Neural crest cell (in vitro differentiated cells): ENCODE results near the gene KCNJ4. TPM values are rescaled to one million over a fixed set of nuclear protein-coding genes. Genes with fewer than 3 reads are reported as not detected.
A peak's percentile ranks its signal among the peaks of the same experiment; 100 is the strongest.

Experiments used
- DNase-seq: peaks from one replicate; pipeline ENCODE4 v3.0.0; 2021; ENCODE audit warnings: low read depth, mixed read lengths, low spot score
- H3K27ac Mint-ChIP-seq: one replicate; pipeline ENCODE4 v1.8.0; 2021; ENCODE audit warnings: mild to moderate bottlenecking, mixed read lengths; ENCODE audit not compliant: unreplicated experiment
- H3K27me3 Mint-ChIP-seq: 2 replicates; pipeline ENCODE4 v1.8.0; 2021; ENCODE audit warnings: low read depth, mild to moderate bottlenecking, mixed read lengths
- H3K36me3 Mint-ChIP-seq: 2 replicates; pipeline ENCODE4 v1.8.0; 2021; ENCODE audit warnings: low read depth, mild to moderate bottlenecking, mixed read lengths
- H3K4me1 Mint-ChIP-seq: 2 replicates; pipeline ENCODE4 v1.8.0; 2021; ENCODE audit warnings: mixed read lengths
- H3K4me3 Mint-ChIP-seq: one replicate; pipeline ENCODE4 v1.8.0; 2021; ENCODE audit warnings: mild to moderate bottlenecking, mixed read lengths
- H3K9me3 Mint-ChIP-seq: 2 replicates; pipeline ENCODE4 v1.8.0; 2021; ENCODE audit warnings: mixed read lengths
- CTCF ChIP-seq: fragments of 200-600 bp; sonication (generic); conservative IDR thresholded peaks from 2 replicates; pipeline ENCODE4 v1.5.0; 2021; ENCODE audit warnings: antibody characterized with exemption, mild to moderate bottlenecking
- total RNA-seq: library from RNA; stranded (reverse); gene quantifications from 2 replicates; pipeline ENCODE4 v1.2.1, GENCODE V29; 2021

The KCNJ4 gene
- total RNA-seq, 1 donor from 2014 or later: 4.4 TPM

- H3K4me1 Mint-ChIP-seq: peaks cover 26% of the 10 kb centered on the region
- H3K36me3 Mint-ChIP-seq: peaks cover 56% of the 10 kb centered on the region
- no peak overlapping the region for H3K4me3 Mint-ChIP-seq
- H3K9me3 Mint-ChIP-seq: no peaks in the 10 kb centered on the region
- H3K27ac Mint-ChIP-seq: peak overlapping the region; percentile 70
- TF ChIP-seq CTCF: no peak
- H3K27me3 Mint-ChIP-seq: no peaks in the 10 kb centered on the region
- no peak for DNase-seq
Measured at GRCh38 chr22:38481871-38482332, 26.9 kb upstream of the KCNJ4 start.

GRCh38 chr22:38481162-38481870, 26.3 kb upstream of the KCNJ4 start:
- Mint-ChIP-seq H3K27ac (no peak overlapping the region), H3K4me1 (peaks cover 26% of the 10 kb centered on the region), H3K27me3 (no peaks in the 10 kb centered on the region), H3K36me3 (peaks cover 52% of the 10 kb centered on the region), H3K9me3 (no peaks in the 10 kb centered on the region), H3K4me3 (peak overlapping the region; percentile 5)
- DNase-seq: no peak
- no peak for TF ChIP-seq CTCF

GRCh38 chr22:38479096-38479837, 24.3 kb upstream of the KCNJ4 start:
- Mint-ChIP-seq H3K36me3 (peaks cover 38% of the 10 kb centered on the region), H3K27ac (peak overlapping the region; percentile 8), H3K27me3 (no peaks in the 10 kb centered on the region), H3K9me3 (no peaks in the 10 kb centered on the region), H3K4me3 (peak overlapping the region; percentile 29), H3K4me1 (peaks cover 26% of the 10 kb centered on the region)
- no peak for DNase-seq
- no peak for TF ChIP-seq CTCF

GRCh38 chr22:38477585-38477984, 22.6 kb upstream of the KCNJ4 start:
- TF ChIP-seq CTCF: no peak
- Mint-ChIP-seq H3K36me3 (peaks cover 25% of the 10 kb centered on the region), H3K4me3 (peak overlapping the region; percentile 51), H3K9me3 (no peaks in the 10 kb centered on the region), H3K27ac (peak overlapping the region; percentile 78), H3K4me1 (peaks cover 26% of the 10 kb centered on the region), H3K27me3 (no peaks in the 10 kb centered on the region)
- DNase-seq: no peak

- no peak for TF ChIP-seq CTCF
- Mint-ChIP-seq H3K27ac (peak overlapping the region; percentile 84), H3K27me3 (no peaks in the 10 kb centered on the region), H3K9me3 (no peaks in the 10 kb centered on the region), H3K4me3 (no peak overlapping the region), H3K4me1 (peaks cover 12% of the 10 kb centered on the region), H3K36me3 (peaks cover 7% of the 10 kb centered on the region)
- DNase-seq: no peak
Measured at GRCh38 chr22:38474003-38474607, 19.1 kb upstream of the KCNJ4 start.
